HG02943 (cell line): ENCODE measurements around the gene ST8SIA1.

ENCODE experiments used
- ATAC-seq: cut with Tn5 transposase; IDR thresholded peaks from one replicate; pipeline ENCODE4 v1.9.1; 2021; ENCODE audit warnings: mild to moderate bottlenecking, low read depth, moderate library complexity; ENCODE audit not compliant: unreplicated experiment

Gene ST8SIA1

GRCh38 chr12:22333186-22333712, 1.3 kb downstream of the ST8SIA1 start:
- no peak for ATAC-seq

GRCh38 chr12:22332202-22332601, 2.3 kb downstream of the ST8SIA1 start:
- no peak for ATAC-seq

DNA sequence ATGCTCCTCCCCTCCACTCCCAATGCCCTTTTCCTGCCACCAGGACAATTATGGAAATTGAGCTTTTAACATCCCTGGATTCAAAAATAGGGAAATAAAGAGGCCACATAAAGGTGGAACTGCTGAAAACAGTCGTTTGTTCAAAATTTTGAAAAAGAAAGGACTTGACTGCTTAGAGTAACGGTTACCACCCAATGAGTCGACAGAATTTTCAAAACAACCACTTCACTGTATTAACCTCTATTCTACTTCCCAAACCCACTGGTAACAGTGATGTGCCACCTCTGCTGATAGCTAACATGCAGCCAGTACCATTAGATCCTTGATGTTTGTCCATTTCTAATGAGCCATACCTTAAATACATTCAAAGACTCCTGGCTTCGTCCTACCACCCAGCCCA, 4.9 kb downstream of the ST8SIA1 start:
- ATAC-seq, result no peak

- no peak for ATAC-seq
Measured at GRCh38 chr12:22325218-22325617, 9.3 kb downstream of the ST8SIA1 start.

DNA sequence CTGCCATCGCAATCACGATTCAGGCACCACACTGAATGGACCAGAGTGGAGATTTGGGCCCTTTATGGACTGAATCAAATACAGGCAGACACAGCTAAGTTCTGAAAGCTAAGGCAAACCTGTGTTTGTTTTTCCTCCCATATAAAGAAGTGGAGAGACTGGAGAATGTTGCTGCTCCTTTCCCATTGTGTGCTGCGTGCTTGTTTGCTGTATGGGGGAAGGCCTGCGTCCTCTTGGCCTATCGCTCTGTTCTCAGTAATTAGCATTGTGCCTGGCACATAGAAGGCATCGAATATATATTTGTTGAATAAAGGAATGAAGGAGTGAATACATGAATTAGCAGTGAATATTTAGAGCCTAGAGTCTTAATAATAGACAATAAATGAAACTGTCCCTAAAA, 12.4 kb downstream of the ST8SIA1 start:
- no peak for ATAC-seq

- no peak for ATAC-seq
Measured at GRCh38 chr12:22321638-22322037, 12.9 kb downstream of the ST8SIA1 start.

- ATAC-seq, result no peak
Measured at GRCh38 chr12:22321018-22321605, 13.4 kb downstream of the ST8SIA1 start.

DNA sequence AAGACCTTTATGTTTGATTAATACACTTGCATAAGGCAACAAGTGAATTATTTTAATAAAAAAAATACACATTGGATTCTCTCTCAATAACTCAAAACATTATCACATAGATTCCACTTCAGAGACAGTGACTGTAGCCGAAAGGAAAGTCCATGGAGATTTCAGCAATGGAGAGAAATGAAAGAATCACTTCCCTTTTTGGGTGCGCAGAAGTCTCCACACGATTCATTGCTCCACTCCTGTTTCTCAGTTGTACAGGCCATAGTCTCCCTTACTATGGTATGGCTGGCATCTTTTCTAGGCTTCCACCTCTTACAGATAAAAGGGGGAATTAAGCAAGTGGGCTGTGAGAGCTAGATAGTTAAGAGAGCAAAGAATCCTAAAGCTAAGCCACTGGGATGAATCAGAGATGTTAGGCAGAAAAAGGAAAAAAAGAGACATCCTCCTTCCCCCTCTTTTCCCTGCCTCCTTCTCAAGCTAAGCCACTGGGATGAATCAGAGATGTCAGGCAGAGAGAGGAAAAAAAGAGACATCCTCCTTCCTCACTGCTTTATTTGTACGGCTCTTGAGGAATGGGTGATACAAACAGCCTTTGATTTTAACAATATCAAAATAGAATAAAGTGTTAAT, 16.3 kb downstream of the ST8SIA1 start:
- no peak for ATAC-seq

GRCh38 chr12:22313963-22314330, 20.6 kb downstream of the ST8SIA1 start:
- ATAC-seq, result no peak

- ATAC-seq, result no peak
Measured at GRCh38 chr12:22313286-22313962, 21.1 kb downstream of the ST8SIA1 start.

DNA sequence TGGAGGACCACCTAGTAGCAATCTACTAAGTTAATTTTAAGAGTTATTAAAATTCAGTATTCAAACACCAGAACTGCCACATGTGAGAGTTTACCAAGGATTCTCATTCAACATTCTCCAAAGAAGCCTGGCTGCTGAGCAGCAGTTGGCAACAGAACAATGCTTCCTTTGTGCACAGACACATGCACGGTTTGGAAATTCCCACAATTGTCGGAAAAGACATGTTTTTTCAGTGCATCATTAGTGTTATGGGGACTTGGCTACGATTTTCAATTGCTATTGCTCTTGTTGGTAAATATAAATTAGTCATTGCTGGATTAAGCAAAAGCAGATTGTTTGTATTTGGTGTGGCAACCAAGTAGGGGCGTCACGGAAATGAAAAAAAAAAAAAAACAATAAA, 22.2 kb downstream of the ST8SIA1 start:
- ATAC-seq, result no peak

DNA sequence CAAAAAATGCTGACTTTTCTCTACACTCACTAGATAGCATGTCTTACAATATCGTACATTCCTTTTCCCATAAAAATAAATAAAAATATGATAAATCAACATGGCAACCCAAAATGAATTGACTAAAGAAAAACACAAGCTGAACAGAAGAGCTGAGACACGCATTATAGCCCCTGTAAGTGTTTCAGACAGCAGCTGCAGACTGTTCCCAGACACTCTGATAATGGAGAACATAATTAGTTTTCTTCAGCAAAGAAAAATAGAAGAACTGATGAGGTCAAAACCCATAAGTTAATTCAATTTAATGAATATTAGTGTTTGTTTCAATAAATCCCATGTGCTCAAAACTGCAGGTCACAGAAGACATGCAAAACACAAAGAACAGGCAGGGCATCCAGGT, 23.8 kb downstream of the ST8SIA1 start:
- ATAC-seq, result no peak

- no peak for ATAC-seq
Measured at GRCh38 chr12:22310275-22310674, 24.2 kb downstream of the ST8SIA1 start.

- no peak for ATAC-seq
Measured at GRCh38 chr12:22307811-22308210, 26.7 kb downstream of the ST8SIA1 start.

- no peak for ATAC-seq
Measured at GRCh38 chr12:22306311-22306710, 28.2 kb downstream of the ST8SIA1 start.

GRCh38 chr12:22304341-22304740, 30.2 kb downstream of the ST8SIA1 start:
- ATAC-seq, result no peak

GRCh38 chr12:22299294-22299912, 35.1 kb downstream of the ST8SIA1 start:
- no peak for ATAC-seq

- ATAC-seq, result no peak
Measured at GRCh38 chr12:22289250-22289649, 45.3 kb downstream of the ST8SIA1 start.

DNA sequence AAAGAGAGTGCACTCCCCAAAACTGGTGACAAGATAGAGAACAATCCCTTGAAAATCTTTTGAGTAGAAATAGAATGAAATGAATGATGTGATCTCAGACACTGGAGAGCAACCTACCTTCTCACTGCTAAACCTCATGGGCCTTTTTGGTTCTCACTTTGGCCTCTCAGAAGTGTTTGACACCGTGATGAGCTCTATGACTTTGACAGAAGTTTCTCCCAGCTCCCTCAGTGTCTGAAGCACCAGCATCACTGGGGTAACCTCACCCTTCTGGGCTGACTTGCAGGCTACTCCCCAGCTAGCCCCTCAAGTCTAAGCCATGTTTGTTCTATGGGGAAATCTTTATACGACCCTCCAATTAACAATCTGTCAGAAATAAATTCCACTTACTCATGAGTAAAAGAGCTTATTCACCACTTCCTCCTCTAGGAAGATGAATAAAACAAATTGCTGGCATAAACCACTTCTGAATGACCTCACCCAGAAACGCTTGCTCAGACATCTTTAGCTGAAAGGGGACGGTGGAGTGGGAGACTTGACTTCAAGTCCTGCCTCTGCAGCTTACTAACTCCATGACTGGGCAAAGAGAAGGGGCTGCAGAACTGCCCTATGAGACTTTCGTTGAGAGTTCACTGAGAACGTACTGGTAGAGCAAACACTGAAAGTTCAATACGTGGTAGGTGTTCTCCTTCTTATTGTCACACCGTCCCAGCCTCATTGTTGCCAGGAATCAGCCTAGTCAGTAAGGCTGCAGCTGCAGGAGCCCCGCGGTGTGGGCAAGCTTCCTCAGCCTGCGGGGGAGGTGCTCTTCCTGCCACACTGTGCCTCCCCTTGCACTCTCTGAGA, 46.5 kb downstream of the ST8SIA1 start:
- ATAC-seq, result no peak

GRCh38 chr12:22287101-22287500, 47.4 kb downstream of the ST8SIA1 start:
- no peak for ATAC-seq

- no peak for ATAC-seq
Measured at GRCh38 chr12:22286569-22286968, 47.9 kb downstream of the ST8SIA1 start.
